Stomach (tissue), 9 donors: ENCODE results near the gene RASL12. TPM values are rescaled to one million over a fixed set of nuclear protein-coding genes. Genes with fewer than 3 reads are reported as not detected.

Experiments used
- DNase-seq, 2 donors: peaks; one replicate each; pipeline versions ENCODE4 v3.0.0 to v3.0.0-alpha.2; 2013 to 2019
- H3K27ac ChIP-seq, 5 donors: fragments of 200-600 bp in 4 of 5; sonication (generic) in 4 of 5; one replicate each; pipeline ENCODE4 v1.5.1; 2013 to 2019; ENCODE audit warnings: mild to moderate bottlenecking in 1 of 5, moderate library complexity in 1 of 5
- H3K27me3 ChIP-seq, 3 donors: fragments of 200-600 bp; sonication (generic); one replicate each; pipeline ENCODE4 v1.5.1; 2017 to 2019; ENCODE audit warnings: mixed run types in 1 of 3
- H3K36me3 ChIP-seq, 4 donors: fragments of 200-600 bp; sonication (generic); 1 replicate in 3 of 4; 2 replicates in 1 of 4; pipeline ENCODE4 v1.5.1; 2016 to 2019
- H3K4me1 ChIP-seq, 4 donors: fragments of 200-600 bp; sonication (generic); one replicate each; pipeline ENCODE4 v1.5.1; 2016 to 2019
- H3K4me3 ChIP-seq, 4 donors: fragments of 200-600 bp; sonication (generic) in 3 of 4; one replicate each; pipeline ENCODE4 v1.5.1; 2016 to 2019; ENCODE audit warnings: mild to moderate bottlenecking in 1 of 4
- H3K9me3 ChIP-seq, 4 donors: fragments of 200-600 bp; sonication (generic); one replicate each; pipeline ENCODE4 v1.5.1; 2016 to 2019
- CTCF ChIP-seq, 7 experiments: fragments of 450-650 bp in 4 of 7; fragments of 200-600 bp in 3 of 7; sonication (generic) in 3 of 7; IDR thresholded peaks; one replicate each; pipeline ENCODE4 v1.5.1; 2016 to 2019; ENCODE audit warnings: antibody characterized with exemption in 7 of 7, control low read depth in 2 of 7, mild to moderate bottlenecking in 1 of 7
- EP300 ChIP-seq: sonication (generic); formaldehyde crosslinking; IDR thresholded peaks from one replicate; pipeline ENCODE4 v1.6.1; 2017; ENCODE audit warnings: antibody characterized with exemption
- POLR2A ChIP-seq, 4 donors: fragments of 450-650 bp; IDR thresholded peaks; one replicate each; pipeline ENCODE4 v1.6.1; 2016; ENCODE audit warnings: antibody characterized with exemption in 4 of 4, control low read depth in 2 of 4, mild to moderate bottlenecking in 1 of 4, moderate library complexity in 1 of 4
- POLR2AphosphoS5 ChIP-seq, 3 donors: sonication (generic); formaldehyde crosslinking; IDR thresholded peaks; one replicate each; pipeline ENCODE4 v1.6.1; 2016; ENCODE audit warnings: antibody characterized with exemption in 3 of 3
- WGBS, 5 donors: extraction: QIAGEN DNeasy Blood & Tissue Kit in 3 of 5; methylation state at CpG; one replicate each; pipeline versions ENCODE4 v1.1.5 to v1.1.7; 2013 to 2018; 5-methylcytosine and 5-hydroxymethylcytosine counted together
- intact Hi-C: fragments of 100-400 bp; cut with DNase I; formaldehyde crosslinking; loops from one replicate; pipeline ENCODE4 v1.15.1; 2023; ENCODE audit warnings: low total_unique reads
- polyA plus RNA-seq, 3 donors: library from polyadenylated mRNA; stranded (reverse); fragments of 200-250 nt; gene quantifications; one replicate each; pipeline ENCODE4 v1.2.3, GENCODE V29; 2013
- total RNA-seq, 5 donors: library from RNA; depleted of rRNA; stranded (reverse); fragments of >200 nt; gene quantifications; one replicate each; pipeline versions ENCODE4 v1.1.0 to v1.2.3, GENCODE V29; 2014 to 2016
- donor health status: healthy with polysubstance abuse.
- donor health status: Bipolar disorder and iron deficiency.
- donor health status: healthy.

Gene RASL12
- total and polyA plus RNA-seq, 8 donors, result 0.58 to 27.7 (median 10.9) TPM

GRCh38 chr15:65072617-65073016 lies 4.8 kb upstream of the RASL12 start:
- Histone ChIP-seq H3K4me3 (no peak overlapping the region), H3K27ac (peak overlapping the region in 2 of 5 donors; percentile 66 to 88), H3K9me3 (no peaks in the 10 kb centered on the region), H3K27me3 (peaks cover 4 to 29% (median 22%) of the 10 kb centered on the region in 3 donors), H3K4me1 (peaks cover 40 to 54% (median 45%) of the 10 kb centered on the region in 4 donors), H3K36me3 (no peaks in the 10 kb centered on the region)
- no peak for TF ChIP-seq CTCF (IDR thresholded peaks at IDR 0.05)
- TF ChIP-seq POLR2A (IDR thresholded peaks at IDR 0.05), result no peak
- no peak for TF ChIP-seq EP300
- no peak for TF ChIP-seq POLR2AphosphoS5 (IDR thresholded peaks at IDR 0.05)
- 87 to 95% (median 91%) methylated on average over 3 of the region's 3 CpGs for WGBS, 5 donors
- DNase-seq, result no peak
- intact Hi-C loops, result no loop called here

GRCh38 chr15:65072027-65072426 lies 4.2 kb upstream of the RASL12 start:
- Histone ChIP-seq H3K9me3 (no peaks in the 10 kb centered on the region), H3K36me3 (no peaks in the 10 kb centered on the region), H3K4me1 (peaks cover 41 to 54% (median 45%) of the 10 kb centered on the region in 4 donors), H3K4me3 (no peak overlapping the region), H3K27ac (peak overlapping the region in 4 of 5 donors; percentile 20 to 88 (median 62)), H3K27me3 (peaks cover 4 to 29% (median 22%) of the 10 kb centered on the region in 3 donors)
- DNase-seq, result peak in 1 of 2 donors; percentile 79
- TF ChIP-seq EP300 (no peak), POLR2A (IDR thresholded peaks at IDR 0.05) (no peak), CTCF (IDR thresholded peaks at IDR 0.05) (no peak), POLR2AphosphoS5 (IDR thresholded peaks at IDR 0.05) (no peak)
- 54 to 80% (median 74%) methylated on average over 1 of the region's 1 CpG for WGBS, 5 donors
- intact Hi-C loops, result no loop called here

- DNase-seq, result peak in 1 of 2 donors; percentile 78
- TF ChIP-seq POLR2A (IDR thresholded peaks at IDR 0.05) (no peak), POLR2AphosphoS5 (IDR thresholded peaks at IDR 0.05) (no peak), CTCF (IDR thresholded peaks at IDR 0.05) (no peak), EP300 (no peak)
- Histone ChIP-seq H3K36me3 (no peaks in the 10 kb centered on the region), H3K27ac (peak overlapping the region in 4 of 5 donors; percentile 20 to 88 (median 62)), H3K4me3 (no peak overlapping the region), H3K4me1 (peaks cover 41 to 56% (median 45%) of the 10 kb centered on the region in 4 donors), H3K9me3 (no peaks in the 10 kb centered on the region), H3K27me3 (peaks cover 4 to 29% (median 22%) of the 10 kb centered on the region in 3 donors)
- WGBS, 5 donors, result 36 to 56% (median 52%) methylated on average over 5 of the region's 5 CpGs
- intact Hi-C loops, result no loop called here
Measured at GRCh38 chr15:65071381-65071811, 3.6 kb upstream of the RASL12 start.

GRCh38 chr15:65069779-65070546 lies 2.2 kb upstream of the RASL12 start:
- intact Hi-C loops, result no loop called here
- 62 to 75% (median 73%) methylated on average over 5 of the region's 5 CpGs for WGBS, 5 donors
- no peak for TF ChIP-seq EP300
- TF ChIP-seq POLR2AphosphoS5 (IDR thresholded peaks at IDR 0.05), result no peak
- TF ChIP-seq POLR2A (IDR thresholded peaks at IDR 0.05), result no peak
- TF ChIP-seq CTCF (IDR thresholded peaks at IDR 0.05), result no peak
- peaks cover 41 to 56% (median 45%) of the 10 kb centered on the region in 4 donors for H3K4me1 ChIP-seq
- no peaks in the 10 kb centered on the region for H3K36me3 ChIP-seq
- no peaks in the 10 kb centered on the region for H3K9me3 ChIP-seq
- H3K27me3 ChIP-seq, result peaks cover 4 to 42% (median 22%) of the 10 kb centered on the region in 3 donors
- DNase-seq, result no peak
- peak overlapping the region; percentile 22 to 88 (median 57) for H3K27ac ChIP-seq
- no peak overlapping the region for H3K4me3 ChIP-seq
